SJSA1 (cell line): ENCODE results near the gene SOX13. TPM values are rescaled to one million over a fixed set of nuclear protein-coding genes. Genes with fewer than 3 reads are reported as not detected.
A peak's percentile ranks its signal among the peaks of the same experiment; 100 is the strongest.

Source experiments
- DNase-seq, 2 experiments: peaks; one replicate each; pipeline ENCODE4 v3.0.0-alpha.2; 2015 to 2020; ENCODE audit warnings: low spot score in 2 of 2, low read depth in 1 of 2
- H3K27ac ChIP-seq: fragments of 250-450 bp; sonication (Bioruptor Pico); 2 replicates; pipeline ENCODE4 v1.5.1; 2020; ENCODE audit warnings: mild to moderate bottlenecking, moderate library complexity
- H3K27me3 ChIP-seq: fragments of 250-450 bp; sonication (Bioruptor Pico); replicated peaks from 2 replicates; pipeline ENCODE4 v1.5.1; 2020; ENCODE audit warnings: mild to moderate bottlenecking, moderate library complexity
- H3K36me3 ChIP-seq: fragments of 250-450 bp; sonication (Bioruptor Pico); 2 replicates; pipeline ENCODE4 v1.5.1; 2020; ENCODE audit warnings: mild to moderate bottlenecking
- H3K4me1 ChIP-seq: fragments of 250-450 bp; sonication (Bioruptor Pico); replicated peaks from 2 replicates; pipeline ENCODE4 v1.6.1; 2021; ENCODE audit warnings: mild to moderate bottlenecking
- H3K4me3 ChIP-seq: fragments of 250-450 bp; sonication (Bioruptor Pico); 2 replicates; pipeline ENCODE4 v1.5.1; 2020; ENCODE audit warnings: mild to moderate bottlenecking
- H3K9me3 ChIP-seq: fragments of 250-450 bp; sonication (Bioruptor Pico); replicated peaks from 2 replicates; pipeline ENCODE4 v1.5.1; 2020; ENCODE audit warnings: mild to moderate bottlenecking
- total RNA-seq: library from RNA; depleted of rRNA; stranded (reverse); fragments of >200 nt; shearing (Covaris generic); gene quantifications from 2 replicates; pipeline ENCODE4 v1.2.3, GENCODE V29; 2014

The SOX13 gene
- total RNA-seq, 1 experiment from 2014 or later, result 15.5 TPM

DNA sequence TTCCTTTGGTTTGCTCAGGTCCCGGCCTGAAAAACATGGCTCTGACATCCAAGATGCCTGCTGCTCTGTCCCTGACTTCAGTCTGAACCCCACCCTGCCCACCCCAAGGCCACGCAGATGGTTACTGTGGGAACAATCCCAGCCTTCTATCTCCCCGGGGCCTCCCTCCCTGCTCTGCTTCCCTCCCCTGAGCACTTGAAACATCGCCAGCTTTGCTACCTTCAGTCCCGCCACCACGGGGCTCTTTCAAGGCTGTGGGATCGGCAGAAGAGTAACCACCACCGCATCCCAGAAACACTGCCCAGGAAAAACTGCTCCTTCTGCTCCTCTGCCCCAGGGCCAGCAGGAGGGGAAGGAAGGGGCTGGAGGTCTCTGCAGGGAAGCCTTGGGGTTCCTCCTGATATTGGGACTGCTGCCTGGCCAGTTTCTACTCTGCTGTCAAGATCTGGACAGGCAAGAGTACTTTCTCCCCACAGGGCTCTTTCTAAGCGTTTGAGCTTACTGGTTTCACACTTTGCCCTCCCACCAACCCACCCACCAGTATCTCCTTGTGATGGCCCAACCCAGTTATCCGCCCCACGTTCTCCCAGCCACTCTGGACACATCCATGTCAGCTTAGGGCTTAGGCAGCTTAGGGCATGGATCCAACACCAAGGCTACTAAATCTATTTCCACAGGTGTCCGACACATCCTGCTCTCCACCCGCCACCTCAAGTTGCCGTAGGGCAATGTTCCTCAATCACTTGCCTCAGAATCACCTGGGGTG, 70.5 kb downstream of the SOX13 start:
- Histone ChIP-seq H3K4me1 (no peaks in the 10 kb centered on the region), H3K9me3 (no peaks in the 10 kb centered on the region), H3K4me3 (no peak overlapping the region), H3K27ac (no peak overlapping the region), H3K27me3 (no peaks in the 10 kb centered on the region), H3K36me3 (peaks cover 16% of the 10 kb centered on the region)
- no peak for DNase-seq

DNA sequence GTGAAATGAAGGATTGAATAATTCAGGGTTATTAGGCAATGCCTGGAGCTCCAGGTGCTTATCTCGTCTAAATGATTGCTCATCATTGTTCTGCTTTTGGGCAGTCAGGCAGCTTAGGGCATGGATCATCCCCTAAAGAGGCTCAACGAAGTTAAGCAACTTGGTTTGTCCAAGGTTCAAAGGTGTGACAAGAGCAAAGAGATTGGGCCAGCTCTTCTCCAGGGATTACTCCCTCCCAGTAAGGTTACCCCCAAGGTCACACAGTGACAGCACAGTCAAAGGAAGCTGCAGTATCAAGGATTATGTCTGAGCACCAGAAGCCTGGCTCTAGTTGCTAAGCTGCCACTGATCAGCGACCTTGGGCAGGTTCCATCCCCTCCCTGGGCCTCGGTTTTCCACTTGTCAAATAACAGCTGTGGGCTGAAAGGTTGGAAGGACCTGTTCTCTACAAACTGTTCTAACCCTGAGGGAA, 72.2 kb downstream of the SOX13 start:
- H3K27ac ChIP-seq, result no peak overlapping the region
- peaks cover 4% of the 10 kb centered on the region; the same call in 1 of the 2 replicates for H3K36me3 ChIP-seq
- H3K27me3 ChIP-seq, result no peaks in the 10 kb centered on the region
- H3K4me1 ChIP-seq, result no peaks in the 10 kb centered on the region
- H3K9me3 ChIP-seq, result no peaks in the 10 kb centered on the region
- H3K4me3 ChIP-seq, result no peak overlapping the region
- DNase-seq, result no peak

DNA sequence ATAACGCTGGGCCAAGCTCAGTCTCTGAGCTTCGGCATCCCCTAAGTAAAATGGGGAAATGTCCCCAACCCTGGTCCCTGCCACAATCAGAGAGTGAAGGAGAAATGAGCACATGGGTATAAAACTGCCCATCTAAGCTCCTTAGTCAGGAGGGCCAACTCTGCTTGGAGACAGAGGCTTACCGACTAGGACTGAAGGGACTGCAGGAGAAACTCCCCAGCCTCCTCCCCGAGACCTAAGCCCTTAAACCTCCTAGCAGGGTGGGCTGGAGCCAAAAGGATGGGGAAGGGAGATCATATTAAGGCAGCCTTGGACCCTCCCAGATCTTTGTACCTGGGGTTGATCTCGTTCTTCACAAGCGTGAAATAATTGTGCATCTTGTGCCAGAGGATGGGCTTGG, 73.4 kb downstream of the SOX13 start:
- DNase-seq, result no peak

DNA sequence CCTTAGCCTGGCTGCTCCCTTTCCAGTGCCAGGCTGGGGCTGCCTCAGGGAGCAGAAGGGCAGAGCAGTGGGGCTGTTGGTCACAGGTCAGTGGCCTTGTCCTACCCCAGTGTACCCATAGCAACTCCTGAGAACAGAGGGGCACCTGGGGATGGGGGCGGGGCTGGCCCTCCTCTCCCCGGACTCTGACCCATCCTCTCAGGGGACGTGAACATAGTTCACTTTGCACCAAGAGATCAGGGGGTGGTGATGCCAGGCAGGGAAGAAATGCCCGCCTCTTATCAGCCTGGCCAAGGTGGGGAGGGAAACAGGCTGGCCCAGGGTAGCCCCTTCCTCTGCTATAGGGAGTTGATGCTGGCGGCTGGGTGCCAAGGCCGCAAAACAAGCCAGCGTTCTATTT, 74.0 kb downstream of the SOX13 start:
- DNase-seq, result no peak
- H3K4me1 ChIP-seq, result peaks cover 9% of the 10 kb centered on the region
- no peak overlapping the region for H3K27ac ChIP-seq
- H3K36me3 ChIP-seq, result peaks cover 7% of the 10 kb centered on the region; the same call in 1 of the 2 replicates
- H3K9me3 ChIP-seq, result no peaks in the 10 kb centered on the region
- H3K4me3 ChIP-seq, result no peak overlapping the region
- no peaks in the 10 kb centered on the region for H3K27me3 ChIP-seq

More for the DNA sequence above, 73.4 kb downstream of the SOX13 start:
- H3K4me1 ChIP-seq, result peaks cover 5% of the 10 kb centered on the region
- H3K9me3 ChIP-seq, result no peaks in the 10 kb centered on the region
- H3K27ac ChIP-seq, result no peak overlapping the region
- H3K4me3 ChIP-seq, result no peak overlapping the region
- no peaks in the 10 kb centered on the region for H3K27me3 ChIP-seq
- H3K36me3 ChIP-seq, result peaks cover 4% of the 10 kb centered on the region; the same call in 1 of the 2 replicates

GRCh38 chr1:204147406-204148383, 74.8 kb downstream of the SOX13 start:
- Histone ChIP-seq H3K9me3 (no peaks in the 10 kb centered on the region), H3K27me3 (no peaks in the 10 kb centered on the region), H3K4me3 (no peak overlapping the region), H3K36me3 (peaks cover 7% of the 10 kb centered on the region; the same call in 1 of the 2 replicates), H3K4me1 (peaks cover 16% of the 10 kb centered on the region), H3K27ac (no peak overlapping the region)
- DNase-seq, result no peak

DNA sequence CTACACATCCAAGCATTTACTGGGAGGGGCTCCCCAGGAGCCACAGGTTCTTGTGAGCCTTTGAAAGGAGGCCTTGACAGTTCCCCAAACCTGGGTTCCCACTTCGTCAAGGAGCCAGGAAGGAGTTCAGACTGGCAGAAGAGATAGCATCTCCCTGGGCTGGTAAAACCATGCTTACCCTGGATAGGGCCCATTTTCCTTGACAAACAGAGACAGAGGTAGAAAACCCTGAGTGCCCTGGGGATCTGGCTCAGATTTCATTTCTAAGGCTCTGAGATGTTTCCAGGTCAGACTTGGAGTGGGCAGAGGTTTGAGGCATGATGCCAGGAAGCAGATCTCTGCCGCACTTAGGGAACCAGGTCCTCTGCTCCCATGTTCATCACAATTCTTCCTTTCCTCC, 76.2 kb downstream of the SOX13 start:
- DNase-seq, result no peak
- Histone ChIP-seq H3K9me3 (no peaks in the 10 kb centered on the region), H3K27ac (no peak overlapping the region), H3K4me1 (peaks cover 17% of the 10 kb centered on the region), H3K27me3 (no peaks in the 10 kb centered on the region), H3K36me3 (peaks cover 7% of the 10 kb centered on the region; the same call in 1 of the 2 replicates), H3K4me3 (no peak overlapping the region)

DNA sequence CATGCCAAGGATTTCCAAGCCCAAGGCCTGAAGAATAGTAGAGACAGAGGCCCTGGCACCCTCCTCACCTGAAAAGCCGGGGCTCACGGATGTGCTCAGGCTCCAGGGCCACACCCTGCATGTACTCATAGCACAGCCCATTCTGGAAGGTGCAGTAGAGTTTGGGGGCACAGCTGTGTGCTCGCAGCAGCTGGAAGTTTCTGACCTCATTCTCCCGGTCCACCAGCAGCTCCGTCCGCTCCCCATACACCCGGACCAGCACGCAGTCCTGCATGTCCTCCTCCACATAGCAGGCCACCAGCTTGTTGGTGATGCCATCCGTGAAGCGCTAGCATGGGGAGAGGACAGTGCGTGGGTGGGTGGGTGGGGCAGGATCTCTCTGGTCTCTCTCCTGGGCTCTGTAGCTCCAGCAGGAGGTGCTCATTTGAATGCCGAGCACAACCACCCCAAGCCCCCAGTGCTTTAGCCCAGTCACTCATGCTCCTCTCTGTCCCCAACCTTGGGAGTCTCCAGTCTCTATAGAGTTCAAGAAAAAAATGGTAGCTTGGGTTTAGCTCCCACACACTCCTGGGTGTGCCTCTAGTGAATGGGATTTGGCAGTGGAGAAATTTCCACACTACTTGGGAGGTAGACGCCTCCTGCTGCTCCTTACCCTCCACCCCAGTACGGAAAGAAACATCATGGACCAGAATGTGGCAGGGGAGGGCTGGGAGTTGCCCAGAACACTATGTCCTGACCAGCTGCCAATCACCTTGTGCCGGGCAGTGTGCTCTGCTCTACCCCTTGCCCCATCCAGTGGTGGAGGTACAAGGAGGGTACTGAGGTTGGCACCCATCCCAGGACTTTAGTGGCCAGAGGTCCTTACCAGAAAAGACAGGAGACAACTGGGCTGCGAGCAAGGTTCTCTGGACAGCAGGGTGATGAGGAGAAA, 77.0 kb downstream of the SOX13 start:
- H3K4me1 ChIP-seq, result peaks cover 17% of the 10 kb centered on the region
- no peak overlapping the region for H3K4me3 ChIP-seq
- H3K27me3 ChIP-seq, result no peaks in the 10 kb centered on the region
- H3K36me3 ChIP-seq, result peaks cover 3% of the 10 kb centered on the region; the same call in 1 of the 2 replicates
- H3K9me3 ChIP-seq, result no peaks in the 10 kb centered on the region
- DNase-seq, result no peak
- no peak overlapping the region for H3K27ac ChIP-seq

DNA sequence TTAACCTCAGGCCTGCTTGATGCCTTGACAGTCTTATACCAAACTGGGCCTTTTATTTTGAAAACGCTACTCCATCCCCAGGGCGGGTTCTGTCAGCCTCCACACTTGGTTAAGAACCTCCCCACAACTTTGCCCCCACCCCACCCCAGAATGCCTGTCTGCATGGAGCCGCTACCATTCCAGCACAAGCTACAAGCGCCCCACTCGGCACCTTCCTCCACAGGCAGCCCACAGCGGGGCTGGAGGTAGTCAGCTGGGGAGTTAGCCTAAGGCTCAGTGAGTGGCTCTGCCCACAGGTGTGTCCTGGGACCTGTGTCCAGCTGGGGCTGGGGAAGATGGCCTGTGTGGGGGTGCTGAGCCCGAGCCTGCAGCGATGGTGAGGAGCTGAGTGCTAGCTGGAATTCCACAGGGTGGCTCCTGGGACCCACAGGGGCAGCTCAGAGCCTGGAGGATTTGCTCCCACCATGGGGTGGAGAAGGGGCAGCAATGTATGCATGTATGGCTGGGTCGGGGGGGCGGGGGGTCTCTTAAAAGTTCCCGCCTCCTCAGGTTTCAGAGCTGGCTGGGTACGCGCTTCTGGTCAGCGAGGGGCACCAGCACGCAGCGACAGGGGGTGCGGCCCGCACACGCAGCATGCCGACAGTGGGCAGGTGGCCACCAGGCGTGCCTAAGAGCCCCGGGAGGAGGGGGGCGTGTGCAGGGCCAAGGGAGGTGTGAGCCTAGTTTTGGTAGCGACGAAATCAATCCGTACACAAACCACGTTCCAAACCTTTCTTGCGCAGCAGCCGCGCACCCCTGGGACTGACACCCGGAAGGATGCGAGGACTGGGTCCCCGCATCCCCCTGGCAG, 78.0 kb downstream of the SOX13 start:
- Histone ChIP-seq H3K27ac (no peak overlapping the region), H3K4me1 (peaks cover 17% of the 10 kb centered on the region), H3K27me3 (no peaks in the 10 kb centered on the region), H3K36me3 (peaks cover 3% of the 10 kb centered on the region; the same call in 1 of the 2 replicates), H3K9me3 (no peaks in the 10 kb centered on the region), H3K4me3 (peak overlapping the region; percentile 90)
- DNase-seq, result no peak

DNA sequence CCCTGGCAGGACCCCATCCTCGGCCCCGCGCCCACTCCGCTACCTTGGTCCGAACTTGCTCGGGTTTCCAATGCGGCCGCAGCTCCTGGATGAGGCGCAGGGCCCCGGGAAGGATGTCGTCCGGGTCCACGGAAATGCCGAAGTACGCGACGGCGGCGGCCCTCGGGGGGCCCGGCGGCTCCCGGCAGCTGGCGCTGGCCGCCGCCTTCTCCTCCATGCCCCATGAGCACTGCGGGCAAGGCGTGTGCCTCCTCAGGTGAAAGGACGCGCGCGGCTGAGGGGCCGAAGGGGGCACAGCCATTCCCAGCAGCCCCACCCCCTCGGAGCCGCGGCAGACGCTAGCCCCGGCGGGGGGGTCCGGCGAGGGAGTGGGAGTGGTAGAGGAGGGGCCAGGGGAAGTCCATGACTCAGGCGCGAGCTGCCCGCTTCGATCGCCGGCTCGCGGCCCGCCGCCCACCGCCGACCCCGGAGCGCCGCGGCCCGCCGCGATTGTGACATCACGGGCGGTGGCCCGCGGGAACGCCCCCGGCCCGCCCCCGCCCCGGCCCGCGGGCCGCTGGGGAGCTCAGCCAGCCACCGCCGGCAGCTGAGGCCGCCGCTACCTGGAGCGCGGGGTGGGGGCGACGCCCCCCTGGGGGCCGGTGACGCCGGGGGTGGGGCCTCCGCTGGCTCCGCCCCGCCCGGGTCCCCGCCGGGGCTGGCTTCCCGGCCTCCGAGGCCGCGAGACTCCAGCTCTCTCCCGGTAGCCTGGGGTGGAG, 78.8 kb downstream of the SOX13 start, which contains the start of gene ETNK2:
Gene ETNK2 (minus strand): TSS at position 493 of the 758 bp plus-strand sequence. CDS start 192 bp downstream, at position 301.
- Histone ChIP-seq H3K4me1 (peaks cover 17% of the 10 kb centered on the region), H3K9me3 (no peaks in the 10 kb centered on the region), H3K36me3 (peaks cover 3% of the 10 kb centered on the region; the same call in 1 of the 2 replicates), H3K4me3 (peak within 1 kb of the TSS; percentile 90), H3K27me3 (no peaks in the 10 kb centered on the region), H3K27ac (no peak within 1 kb of the TSS)
- DNase-seq, result peak; percentile 60 to 74

GRCh38 chr1:204152310-204153044, 79.6 kb downstream of the SOX13 start:
- peak overlapping the region; percentile 90 for H3K4me3 ChIP-seq
- H3K27me3 ChIP-seq, result no peaks in the 10 kb centered on the region
- peaks cover 3% of the 10 kb centered on the region; the same call in 1 of the 2 replicates for H3K36me3 ChIP-seq
- peak in 1 of 2 experiments; percentile 31 for DNase-seq
- no peak overlapping the region for H3K27ac ChIP-seq
- no peaks in the 10 kb centered on the region for H3K9me3 ChIP-seq
- peaks cover 17% of the 10 kb centered on the region for H3K4me1 ChIP-seq

DNA sequence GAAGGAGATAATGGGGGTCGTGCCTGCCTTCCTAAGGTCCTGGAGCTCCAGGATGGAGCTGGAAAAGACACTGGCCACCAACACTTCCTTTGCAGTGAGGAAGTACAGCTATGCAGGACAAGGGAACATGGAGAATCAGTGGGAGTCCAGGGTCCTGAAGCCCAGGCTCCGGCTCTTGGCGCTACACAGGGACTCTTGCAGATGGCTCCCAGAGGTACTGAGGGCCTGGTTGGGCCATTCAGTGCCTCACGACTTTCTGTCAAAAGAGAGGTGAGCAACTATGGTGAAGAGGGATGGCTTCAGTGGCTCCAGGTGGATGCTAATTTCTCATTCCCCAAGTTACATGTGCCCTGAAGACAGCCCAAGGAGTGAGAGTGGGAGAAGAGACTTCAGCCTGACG, 80.8 kb downstream of the SOX13 start:
- peaks cover 3% of the 10 kb centered on the region; the same call in 1 of the 2 replicates for H3K36me3 ChIP-seq
- no peak for DNase-seq
- peaks cover 17% of the 10 kb centered on the region for H3K4me1 ChIP-seq
- H3K27ac ChIP-seq, result no peak overlapping the region
- H3K9me3 ChIP-seq, result no peaks in the 10 kb centered on the region
- H3K4me3 ChIP-seq, result no peak overlapping the region
- H3K27me3 ChIP-seq, result no peaks in the 10 kb centered on the region
